GM23248 (cell line): Measurements from ENCODE around the gene KATNA1. TPM values are rescaled to one million over a fixed set of nuclear protein-coding genes. Genes with fewer than 3 reads are reported as not detected.
A peak's percentile ranks its signal among the peaks of the same experiment; 100 is the strongest.

Experiments
- DNase-seq: peaks from one replicate; pipeline ENCODE4 v3.0.0-alpha.2; 2015
- H2AFZ ChIP-seq: fragments of 200-600 bp; sonication (generic); 2 replicates; pipeline ENCODE4 v1.6.1; 2016; ENCODE audit warnings: antibody characterized with exemption
- H3F3A ChIP-seq: fragments of 200-600 bp; sonication (generic); 2 replicates; pipeline ENCODE4 v1.6.1; 2016; ENCODE audit warnings: mild to moderate bottlenecking, antibody characterized with exemption, mixed run types; ENCODE audit not compliant: insufficient read depth
- H3K27ac ChIP-seq: fragments of 200-600 bp; sonication (generic); 2 replicates; pipeline ENCODE4 v1.5.1; 2016; ENCODE audit warnings: mild to moderate bottlenecking
- H3K27me3 ChIP-seq: fragments of 200-600 bp; sonication (generic); replicated peaks from 2 replicates; pipeline ENCODE4 v1.6.1; 2016; ENCODE audit warnings: mild to moderate bottlenecking; ENCODE audit not compliant: insufficient read depth
- H3K36me3 ChIP-seq: fragments of 200-600 bp; sonication (generic); 2 replicates; pipeline ENCODE4 v1.6.1; 2016; ENCODE audit warnings: low read depth, mild to moderate bottlenecking
- H3K4me1 ChIP-seq: fragments of 200-600 bp; sonication (generic); 2 replicates; pipeline ENCODE4 v1.6.1; 2016; ENCODE audit warnings: mild to moderate bottlenecking; ENCODE audit not compliant: insufficient read depth
- H3K4me2 ChIP-seq: fragments of 200-600 bp; sonication (generic); one replicate; pipeline ENCODE4 v1.6.1; 2016; ENCODE audit warnings: mild to moderate bottlenecking; ENCODE audit not compliant: unreplicated experiment
- H3K4me3 ChIP-seq: fragments of 200-600 bp; sonication (generic); 2 replicates; pipeline ENCODE4 v1.5.1; 2016; ENCODE audit warnings: mild to moderate bottlenecking
- H3K79me2 ChIP-seq: fragments of 200-600 bp; sonication (generic); 2 replicates; pipeline ENCODE4 v1.6.1; 2016; ENCODE audit warnings: mild to moderate bottlenecking; ENCODE audit not compliant: insufficient read depth
- H3K9ac ChIP-seq: fragments of 200-600 bp; sonication (generic); 2 replicates; pipeline ENCODE4 v1.6.1; 2016; ENCODE audit warnings: mild to moderate bottlenecking
- H3K9me2 ChIP-seq: fragments of 200-600 bp; sonication (generic); 2 replicates; pipeline ENCODE4 v1.6.1; 2016; ENCODE audit warnings: mixed run types, mild to moderate bottlenecking, moderate library complexity; ENCODE audit not compliant: insufficient read depth
- H3K9me3 ChIP-seq: fragments of 200-600 bp; sonication (generic); one replicate; pipeline ENCODE4 v1.6.1; 2017; ENCODE audit warnings: low read depth
- H4K20me1 ChIP-seq: fragments of 200-600 bp; sonication (generic); 2 replicates; pipeline ENCODE4 v1.6.0; 2016; ENCODE audit not compliant: insufficient read depth
- EZH2 ChIP-seq: fragments of 200-600 bp; sonication (generic); IDR thresholded peaks from 2 replicates; pipeline ENCODE4 v1.6.1; 2018; ENCODE audit warnings: antibody characterized with exemption, mild to moderate bottlenecking; ENCODE audit not compliant: insufficient read depth, poor library complexity, severe bottlenecking
- EZH2phosphoT487 ChIP-seq: fragments of 200-600 bp; sonication (generic); IDR thresholded peaks from 2 replicates; pipeline ENCODE4 v1.6.1; 2018; ENCODE audit warnings: antibody characterized with exemption, moderate library complexity, mild to moderate bottlenecking, low read depth; ENCODE audit not compliant: insufficient read depth
- WGBS, 2 experiments: methylation state at CpG; one replicate each; pipeline ENCODE4 v1.1.6; 2015 to 2017; ENCODE audit warnings: low lambda C conversion rate in 2 of 2, low coverage in 1 of 2; ENCODE audit errors: missing lambda C conversion rate in 2 of 2; 5-methylcytosine and 5-hydroxymethylcytosine counted together
- in situ Hi-C: fragments of 300-500 bp; cut with MboI; formaldehyde crosslinking; loops from 2 replicates; pipeline ENCODE4 v1.15.0; 2020
- polyA plus RNA-seq: library from polyadenylated mRNA; unstranded; fragments of >200 nt; fragmentation: Nextera tagmentation; extraction: Ambion mirVana; gene quantifications from 2 replicates; pipeline ENCODE4 v1.2.1, GENCODE V29; 2016
- small RNA-seq: library from RNA; depleted of rRNA; stranded (forward); fragments of <200 nt; gene quantifications from one replicate; pipeline ENCODE3, GENCODE V24; 2014; ENCODE audit warnings: low read depth, low replicate concordance
- total RNA-seq: library from RNA; depleted of rRNA; stranded (reverse); fragments of >200 nt; shearing (Covaris generic); gene quantifications from 2 replicates; pipeline ENCODE4 v1.2.3, GENCODE V29; 2014; rRNA removed

Gene KATNA1
- total and polyA plus RNA-seq, 2 experiments from 2014 or later: 27.1 to 30.9 TPM

DNA sequence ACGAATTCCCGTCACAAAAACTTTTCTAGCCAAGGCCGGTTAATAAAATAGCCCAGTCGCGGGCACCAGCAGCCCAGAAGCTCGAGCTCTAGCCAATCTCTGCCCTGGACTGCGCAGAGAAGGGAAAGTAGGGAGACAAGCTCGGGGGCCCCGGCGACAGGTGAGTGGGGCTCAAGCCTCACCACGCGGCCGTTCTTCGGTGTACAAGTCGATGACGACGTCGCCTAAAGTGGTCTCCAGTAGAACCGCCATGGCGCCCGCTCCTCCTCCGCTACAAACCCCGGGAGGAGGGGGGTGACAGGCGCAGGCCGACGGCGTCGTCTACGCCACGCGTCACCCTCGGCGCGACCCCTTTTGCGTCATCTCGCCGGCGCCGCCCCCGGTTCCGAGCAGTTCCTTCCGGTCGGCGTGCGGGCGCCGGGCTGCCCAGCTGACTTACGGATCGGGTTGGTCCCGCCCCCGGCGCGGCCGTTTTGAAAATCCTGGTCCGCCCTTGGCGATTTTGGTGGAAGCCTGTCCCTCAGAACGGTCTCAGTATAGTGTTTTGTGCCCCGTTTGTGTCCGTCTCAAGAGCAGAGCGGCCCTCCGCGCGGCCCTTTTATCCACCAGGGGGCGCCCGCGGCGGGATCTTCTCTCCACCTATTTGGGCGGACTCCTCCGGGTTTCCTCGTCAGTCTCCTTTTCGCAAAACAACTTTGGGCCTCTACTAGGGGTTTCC, 102.6 kb downstream of the KATNA1 start, which contains the start of gene PPIL4:
PPIL4 (minus strand) TSS at position 290 of the 718 bp plus-strand sequence; CDS start at position 252, 38 bp downstream.
- H3K36me3 ChIP-seq: 0 out of 2 replicates have a peak, but pooled peaks cover under 1% of the 10 kb centered on the region
- peak; percentile 98 for DNase-seq
- no peaks in the 10 kb centered on the region; the same call in 1 of the 2 replicates for H4K20me1 ChIP-seq
- H3K9me2 ChIP-seq: no peaks in the 10 kb centered on the region
- peak within 1 kb of the TSS; percentile 98 for H3K4me3 ChIP-seq
- H3F3A ChIP-seq: peaks cover 12% of the 10 kb centered on the region
- peak within 1 kb of the TSS; percentile 99 for H3K27ac ChIP-seq
- peaks cover 29% of the 10 kb centered on the region for H3K4me1 ChIP-seq
- peak within 1 kb of the TSS; percentile 92 for H2AFZ ChIP-seq
- H3K9ac ChIP-seq: peak within 1 kb of the TSS; percentile 100
- no peaks in the 10 kb centered on the region for H3K9me3 ChIP-seq
- H3K4me2 ChIP-seq: peak within 1 kb of the TSS; percentile 91
- TF ChIP-seq EZH2 (no peak), EZH2phosphoT487 (no peak)
- H3K79me2 ChIP-seq: peaks cover 49% of the 10 kb centered on the region
- WGBS, 2 experiments: 1% methylated on average over 46 to 56 of the region's 71 CpGs
- H3K27me3 ChIP-seq: no peaks in the 10 kb centered on the region
- in situ Hi-C loops: no loop called here

- no peaks in the 10 kb centered on the region; the same call in 1 of the 2 replicates for H4K20me1 ChIP-seq
- peak overlapping the region; percentile 77 for H2AFZ ChIP-seq
- H3K27me3 ChIP-seq: no peaks in the 10 kb centered on the region
- 0 to 1% methylated on average over 16 of the region's 16 CpGs for WGBS, 2 experiments
- H3K9me2 ChIP-seq: no peaks in the 10 kb centered on the region
- peaks cover 29% of the 10 kb centered on the region for H3K4me1 ChIP-seq
- peaks cover 12% of the 10 kb centered on the region for H3F3A ChIP-seq
- H3K9ac ChIP-seq: peak overlapping the region; percentile 100
- H3K9me3 ChIP-seq: no peaks in the 10 kb centered on the region
- H3K27ac ChIP-seq: peak overlapping the region; percentile 99
- peak overlapping the region; percentile 98 for H3K4me3 ChIP-seq
- H3K79me2 ChIP-seq: peaks cover 55% of the 10 kb centered on the region
- peak; percentile 89 for DNase-seq
- H3K4me2 ChIP-seq: peak overlapping the region; percentile 91
- TF ChIP-seq EZH2 (no peak), EZH2phosphoT487 (no peak)
- H3K36me3 ChIP-seq: 0 out of 2 replicates have a peak, but pooled peaks cover 3% of the 10 kb centered on the region
- in situ Hi-C loops: no loop called here
These were observed 103.2 kb downstream of the KATNA1 start for GRCh38 chr6:149545258-149545753.

Small RNA genes within 50 kb of the gene (small RNA-seq; reads per million reads assigned to genes)
- not detected for gene RF00019
- not detected for gene RF00410

Other genes with a start within 250 kb of the KATNA1 start
- 6.3 TPM in 1 of 2 replicates, not detected in the other for gene SUMO4, start 248.5 kb downstream of the KATNA1 start, total RNA-seq
- gene SUMO4, start 248.5 kb downstream of the KATNA1 start, polyA plus RNA-seq: 0.18 and 0.23 TPM in 2 replicates
- 0.54 TPM in 1 of 2 replicates, not detected in the other for gene ZC3H12D, start 163.7 kb downstream of the KATNA1 start, total RNA-seq
- not detected in 2 replicates for gene ZC3H12D, start 163.7 kb downstream of the KATNA1 start, polyA plus RNA-seq
- 32.2 and 43.5 TPM in 2 replicates for gene PPIL4, start 102.7 kb downstream of the KATNA1 start, total RNA-seq
- gene PPIL4, start 102.7 kb downstream of the KATNA1 start, polyA plus RNA-seq: 43.0 and 43.5 TPM in 2 replicates
- 83.1 and 83.6 TPM in 2 replicates for gene GINM1, start 82.3 kb downstream of the KATNA1 start, total RNA-seq
- 95.4 and 98.7 TPM in 2 replicates for gene GINM1, start 82.3 kb downstream of the KATNA1 start, polyA plus RNA-seq
- 18.1 and 20.2 TPM in 2 replicates for gene LATS1, start 69.4 kb upstream of the KATNA1 start, total RNA-seq
- gene LATS1, start 69.4 kb upstream of the KATNA1 start, polyA plus RNA-seq: 11.5 and 12.8 TPM in 2 replicates
- 35.8 and 58.0 TPM in 2 replicates for gene NUP43, start 97.8 kb upstream of the KATNA1 start, total RNA-seq
- 16.1 and 16.4 TPM in 2 replicates for gene NUP43, start 97.8 kb upstream of the KATNA1 start, polyA plus RNA-seq
- 132 and 165 TPM in 2 replicates for gene PCMT1, start 101.0 kb upstream of the KATNA1 start, total RNA-seq
- 183 and 184 TPM in 2 replicates for gene PCMT1, start 101.0 kb upstream of the KATNA1 start, polyA plus RNA-seq
- 108 and 168 TPM in 2 replicates for gene LRP11, start 215.6 kb upstream of the KATNA1 start, total RNA-seq
- 44.9 and 50.3 TPM in 2 replicates for gene LRP11, start 215.6 kb upstream of the KATNA1 start, polyA plus RNA-seq
- gene RAET1E, start 249.4 kb upstream of the KATNA1 start, total RNA-seq: 8.6 and 10.4 TPM in 2 replicates
- gene RAET1E, start 249.4 kb upstream of the KATNA1 start, polyA plus RNA-seq: 8.1 and 8.8 TPM in 2 replicates